Small intestine (tissue), 7 donors: Measurements from ENCODE around the gene RIPK3. TPM values are rescaled to one million over a fixed set of nuclear protein-coding genes. Genes with fewer than 3 reads are reported as not detected.
A peak's percentile ranks its signal among the peaks of the same experiment; 100 is the strongest.

Source experiments
- DNase-seq, 2 donors: peaks; one replicate each; pipeline versions ENCODE4 v3.0.0 to v3.0.0-alpha.2; 2013
- FAIRE-seq: peaks from 2 replicates; lab custom pipeline; 2012; peaks lifted over from hg19 to GRCh38; lab: Jason Lieb, UNC
- H3K27ac ChIP-seq, 3 donors: one replicate each; pipeline ENCODE4 v1.5.1; 2013; ENCODE audit warnings: low read length in 2 of 3, mild to moderate bottlenecking in 2 of 3, control low read depth in 1 of 3, inconsistent platforms in 1 of 3, low read depth in 1 of 3, moderate library complexity in 1 of 3
- H3K27me3 ChIP-seq, 3 donors: one replicate each; pipeline ENCODE4 v1.6.1; 2013; ENCODE audit warnings: low read length in 3 of 3, inconsistent platforms in 1 of 3; ENCODE audit not compliant: control insufficient read depth in 3 of 3, insufficient read depth in 3 of 3
- H3K36me3 ChIP-seq, 3 donors: one replicate each; pipeline ENCODE4 v1.6.1; 2013; ENCODE audit warnings: low read length in 3 of 3, inconsistent platforms in 1 of 3, low read depth in 1 of 3, mild to moderate bottlenecking in 1 of 3, moderate library complexity in 1 of 3; ENCODE audit not compliant: control insufficient read depth in 3 of 3, insufficient read depth in 2 of 3
- H3K4me1 ChIP-seq, 3 donors: one replicate each; pipeline ENCODE4 v1.6.1; 2013; ENCODE audit warnings: low read length in 2 of 3, inconsistent platforms in 1 of 3, low read depth in 1 of 3, mild to moderate bottlenecking in 1 of 3, moderate library complexity in 1 of 3; ENCODE audit not compliant: control insufficient read depth in 3 of 3, insufficient read depth in 2 of 3
- H3K4me3 ChIP-seq, 3 donors: one replicate each; pipeline ENCODE4 v1.5.1; 2013; ENCODE audit warnings: low read length in 3 of 3, control low read depth in 1 of 3, inconsistent platforms in 1 of 3, low read depth in 1 of 3, mild to moderate bottlenecking in 1 of 3, moderate library complexity in 1 of 3
- H3K9me3 ChIP-seq, 2 donors: one replicate each; pipeline ENCODE4 v1.6.1; 2013; ENCODE audit warnings: low read depth in 1 of 2, low read length in 1 of 2; ENCODE audit not compliant: control insufficient read depth in 2 of 2, insufficient read depth in 1 of 2
- WGBS, 3 donors: extraction: QIAGEN DNeasy Blood & Tissue Kit; methylation state at CpG; one replicate each; pipeline ENCODE4 v1.1.7; 2013; 5-methylcytosine and 5-hydroxymethylcytosine counted together
- polyA plus RNA-seq, 4 donors: library from polyadenylated mRNA; stranded (reverse) in 3 of 4; unstranded in 1 of 4; fragments of 200-250 nt in 3 of 4; fragments of 120-200 nt in 1 of 4; gene quantifications; one replicate each; pipeline versions ENCODE4 v1.2.1 to v1.2.3, GENCODE V29; 2013
- donor health status: healthy with polysubstance abuse.
- donor health status: control.
- donor health status: control.
- donor health status: Bipolar disorder and iron deficiency.
- donor health status: healthy.

RIPK3 gene
- polyA plus RNA-seq, 4 donors: 16.7 to 58.6 (median 33.6) TPM

DNA sequence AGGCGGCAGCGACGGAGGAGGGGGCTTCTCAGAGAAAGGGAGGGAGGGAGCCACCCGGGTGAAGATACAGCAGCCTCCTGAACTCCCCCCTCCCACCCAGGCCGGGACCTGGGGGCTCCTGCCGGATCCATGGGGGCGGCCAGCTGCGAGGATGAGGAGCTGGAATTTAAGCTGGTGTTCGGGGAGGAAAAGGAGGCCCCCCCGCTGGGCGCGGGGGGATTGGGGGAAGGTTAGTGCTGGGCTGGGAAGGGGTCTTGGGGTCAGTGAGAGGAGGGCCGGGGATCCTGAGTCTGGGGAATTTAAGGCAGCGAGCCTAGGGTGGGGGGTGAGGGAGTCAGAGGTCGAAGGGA is 28.4 kb upstream of the RIPK3 start:
- DNase-seq (no peak), FAIRE-seq (no peak)
- 0 to 1% (median 1%) methylated on average over 12 to 15 of the region's 15 CpGs for WGBS, 3 donors
- peaks cover 3 to 23% (median 5%) of the 10 kb centered on the region in 3 donors for H3K4me1 ChIP-seq
- peak overlapping the region; percentile 18 to 80 (median 24) for H3K4me3 ChIP-seq
- no peaks in the 10 kb centered on the region for H3K9me3 ChIP-seq
- peaks cover 0 to 16% (median 0%) of the 10 kb centered on the region in 3 donors for H3K36me3 ChIP-seq
- peak overlapping the region in 2 of 3 donors; percentile 80 to 88 for H3K27ac ChIP-seq
- peaks cover 0 to 3% (median 0%) of the 10 kb centered on the region in 3 donors for H3K27me3 ChIP-seq

DNA sequence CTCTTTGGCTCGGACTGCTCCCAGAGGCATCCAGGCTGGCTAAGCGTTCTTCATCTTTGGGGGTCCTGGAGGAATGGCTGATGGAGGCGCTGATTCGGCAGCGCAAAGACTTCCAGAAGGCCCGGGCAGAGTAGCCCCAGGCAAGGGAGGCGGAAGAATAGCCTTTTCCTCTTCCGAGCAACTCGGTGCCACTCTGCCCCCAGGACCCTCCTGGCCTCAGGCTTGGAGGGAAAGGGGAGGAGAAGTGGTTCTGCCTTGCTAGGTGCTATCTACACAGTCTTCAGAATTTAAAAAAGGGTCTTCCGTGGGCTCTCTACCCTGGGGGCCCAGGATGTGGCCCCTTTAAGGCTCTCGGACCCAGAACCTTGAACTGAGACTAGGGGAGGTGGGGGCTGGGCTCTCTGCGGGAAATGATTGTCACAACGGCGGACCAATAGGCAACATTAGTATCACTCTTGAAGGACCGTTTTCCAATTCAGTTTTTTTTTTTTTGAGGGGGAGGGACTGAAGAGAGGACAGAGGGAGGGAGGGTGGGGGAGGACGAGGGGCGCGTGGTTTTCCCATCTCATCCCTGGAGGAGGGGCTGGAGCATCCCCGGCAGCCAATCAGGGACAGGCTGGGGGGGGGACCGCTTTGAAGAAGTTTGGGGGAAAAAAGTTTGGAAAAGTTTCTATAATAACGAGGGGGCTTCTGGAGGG is 27.9 kb upstream of the RIPK3 start, which contains the start of gene NFATC4:
Gene NFATC4 (plus strand): TSS at position 671 of the 698 bp plus-strand sequence. CDS start 157 bp downstream, outside the sequence.
- Histone ChIP-seq H3K27me3 (peaks cover 0 to 3% (median 0%) of the 10 kb centered on the region in 3 donors), H3K4me1 (peaks cover 3 to 23% (median 5%) of the 10 kb centered on the region in 3 donors), H3K9me3 (no peaks in the 10 kb centered on the region), H3K27ac (peak within 1 kb of the TSS; percentile 4 to 96 (median 95)), H3K4me3 (peak within 1 kb of the TSS; percentile 24 to 80 (median 55)), H3K36me3 (peaks cover 0 to 11% (median 0%) of the 10 kb centered on the region in 3 donors)
- no peak for FAIRE-seq
- 3 to 8% (median 5%) methylated on average over 21 of the region's 21 CpGs for WGBS, 3 donors
- DNase-seq: peak; percentile 51 to 80

DNA sequence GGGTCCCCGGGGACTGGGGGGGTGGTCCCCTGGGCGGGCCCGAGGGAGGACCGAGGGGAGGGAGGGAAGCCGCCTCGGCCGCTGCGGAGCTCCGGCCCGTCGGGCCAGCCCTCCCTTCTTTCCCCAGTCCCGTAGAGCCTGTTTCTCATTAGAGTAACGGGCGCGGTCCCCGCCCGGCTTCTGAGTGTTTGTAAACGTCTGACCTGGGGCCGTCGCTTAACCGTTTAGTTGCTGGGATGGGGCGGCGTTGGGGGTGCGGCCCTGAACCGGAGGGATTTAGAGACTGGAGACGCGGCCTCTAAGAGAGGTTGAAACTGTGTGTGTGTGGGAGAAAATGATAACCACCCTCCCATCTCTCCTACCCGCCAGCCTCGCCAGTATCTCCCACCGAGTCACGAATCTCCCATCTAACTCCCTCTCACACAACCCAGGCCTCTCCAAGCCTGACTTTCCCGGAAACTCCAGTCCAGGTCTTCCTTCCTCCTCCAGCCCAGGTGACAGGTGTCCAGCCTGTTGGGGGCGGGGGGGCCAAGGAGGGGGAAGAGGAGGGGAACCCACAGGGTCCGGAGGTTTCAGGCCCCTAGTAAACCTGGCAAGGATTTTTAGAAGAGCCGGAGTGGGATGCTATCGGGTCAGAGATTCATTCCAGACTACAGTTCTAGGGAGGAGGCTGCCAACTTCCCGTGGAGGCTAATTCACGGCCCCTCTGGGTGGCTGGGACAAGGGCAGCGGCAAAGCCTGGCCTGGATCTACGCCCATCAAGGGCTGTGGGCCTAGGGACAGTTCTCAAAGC is 27.1 kb upstream of the RIPK3 start:
- Histone ChIP-seq H3K36me3 (peaks cover 0 to 6% (median 0%) of the 10 kb centered on the region in 3 donors), H3K4me1 (peaks cover 3 to 23% (median 5%) of the 10 kb centered on the region in 3 donors), H3K4me3 (peak overlapping the region in 2 of 3 donors; percentile 55 to 80), H3K9me3 (no peaks in the 10 kb centered on the region), H3K27me3 (peaks cover 0 to 3% (median 2%) of the 10 kb centered on the region in 3 donors), H3K27ac (peak overlapping the region; percentile 4 to 96 (median 95))
- peak; percentile 94 to 98 for DNase-seq
- no peak for FAIRE-seq
- 1 to 3% (median 2%) methylated on average over 38 to 40 of the region's 40 CpGs for WGBS, 3 donors

DNA sequence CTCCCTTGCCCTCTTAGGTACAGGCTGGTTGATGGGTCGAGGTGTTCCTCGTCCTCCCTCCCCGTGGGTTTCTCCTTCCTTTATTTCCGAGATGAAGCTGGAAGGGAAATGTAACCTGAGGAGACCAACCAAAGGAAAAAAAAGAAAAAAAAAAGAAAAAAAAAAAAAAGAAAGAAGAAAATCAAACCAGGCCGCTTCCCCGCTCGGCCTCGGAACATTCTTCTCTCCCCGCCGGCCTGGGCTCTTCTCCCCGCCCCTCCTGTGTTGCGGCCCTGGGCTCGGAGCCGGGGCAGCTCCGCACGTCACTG is 26.6 kb upstream of the RIPK3 start:
- FAIRE-seq: no peak
- H3K4me3 ChIP-seq: peak overlapping the region in 2 of 3 donors; percentile 55 to 80
- peak overlapping the region; percentile 4 to 96 (median 95) for H3K27ac ChIP-seq
- no peaks in the 10 kb centered on the region for H3K9me3 ChIP-seq
- H3K27me3 ChIP-seq: peaks cover 0 to 3% (median 3%) of the 10 kb centered on the region in 3 donors
- no peak for DNase-seq
- peaks cover 0 to 6% (median 0%) of the 10 kb centered on the region in 3 donors for H3K36me3 ChIP-seq
- 1 to 2% (median 1%) methylated on average over 13 to 16 of the region's 16 CpGs for WGBS, 3 donors
- peaks cover 3 to 23% (median 5%) of the 10 kb centered on the region in 3 donors for H3K4me1 ChIP-seq

DNA sequence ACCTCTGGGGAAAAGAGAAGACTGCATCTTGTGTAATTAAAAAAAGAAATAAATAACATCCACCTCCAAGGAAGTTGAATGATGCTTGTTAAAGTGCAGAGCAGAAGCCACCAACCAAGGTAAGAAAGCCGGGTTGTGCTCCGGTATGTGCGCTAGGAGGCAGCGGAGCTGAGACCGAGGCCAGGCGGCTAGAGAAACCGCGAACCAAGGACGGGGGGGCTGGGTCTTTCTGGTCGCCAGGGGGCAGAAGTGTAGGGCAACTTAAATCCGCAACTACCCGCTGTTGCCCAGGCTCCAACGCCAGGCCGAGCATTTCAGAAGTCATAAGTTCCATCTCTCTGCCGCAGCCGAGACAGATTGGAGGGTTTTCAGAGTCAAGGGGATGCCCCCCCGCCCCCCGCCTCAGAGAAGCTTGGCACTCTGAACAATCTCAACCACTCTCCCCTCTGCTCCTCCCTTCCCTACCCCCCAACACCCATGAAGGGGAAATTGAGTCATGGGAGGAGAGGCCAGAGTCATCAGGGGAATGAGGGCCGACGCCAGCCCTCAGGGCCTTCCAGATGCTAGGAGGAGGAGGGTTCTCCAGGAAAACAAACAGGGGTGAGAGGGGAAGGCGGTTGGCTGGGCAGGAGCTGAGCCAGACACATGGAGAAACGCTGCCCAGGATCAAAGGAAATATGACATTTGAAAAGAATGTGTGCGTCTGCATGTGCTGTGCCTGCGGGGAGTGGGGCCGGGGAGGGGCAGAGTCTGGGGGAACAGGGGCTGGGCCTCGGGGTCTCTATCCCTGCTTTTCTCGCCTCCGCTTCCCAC is 26.0 kb upstream of the RIPK3 start:
- Histone ChIP-seq H3K36me3 (peaks cover 0 to 6% (median 0%) of the 10 kb centered on the region in 3 donors), H3K27ac (peak overlapping the region; percentile 55 to 96 (median 95)), H3K9me3 (no peaks in the 10 kb centered on the region), H3K4me1 (peaks cover 3 to 23% (median 5%) of the 10 kb centered on the region in 3 donors), H3K4me3 (peak overlapping the region in 2 of 3 donors; percentile 55 to 80), H3K27me3 (peaks cover 0 to 3% (median 3%) of the 10 kb centered on the region in 3 donors)
- FAIRE-seq (no peak), DNase-seq (peak; percentile 81 to 95)
- 3 to 6% (median 5%) methylated on average over 28 of the region's 28 CpGs for WGBS, 3 donors

DNA sequence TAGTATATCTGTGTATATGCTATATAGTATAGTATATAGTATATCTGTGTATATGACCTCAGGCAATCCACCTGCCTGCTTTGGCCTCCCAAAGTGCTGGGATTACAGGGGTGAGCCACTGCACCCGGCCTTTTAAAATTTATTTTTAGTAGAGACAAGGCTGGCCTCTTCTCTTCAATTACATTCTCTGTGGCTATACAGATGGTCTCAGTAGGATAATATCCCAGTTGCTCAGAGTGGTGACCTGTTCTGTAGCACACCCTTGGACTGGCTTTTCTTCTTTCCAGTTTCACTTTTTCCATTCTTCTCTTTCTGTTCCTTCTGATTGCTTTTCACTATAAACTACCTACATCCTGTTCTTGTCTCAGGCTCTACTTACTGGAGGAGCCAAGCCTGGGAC is 25.1 kb upstream of the RIPK3 start:
- H3K27ac ChIP-seq: no peak overlapping the region
- H3K36me3 ChIP-seq: peaks cover 0 to 2% (median 0%) of the 10 kb centered on the region in 3 donors
- FAIRE-seq: no peak
- WGBS, 3 donors: 83 to 89% (median 85%) methylated on average over 1 of the region's 1 CpG
- peaks cover 0 to 3% (median 3%) of the 10 kb centered on the region in 3 donors for H3K27me3 ChIP-seq
- no peak for DNase-seq
- peaks cover 0 to 5% of the 10 kb centered on the region in 2 donors for H3K9me3 ChIP-seq
- H3K4me1 ChIP-seq: peaks cover 3 to 23% (median 5%) of the 10 kb centered on the region in 3 donors
- H3K4me3 ChIP-seq: no peak overlapping the region

DNA sequence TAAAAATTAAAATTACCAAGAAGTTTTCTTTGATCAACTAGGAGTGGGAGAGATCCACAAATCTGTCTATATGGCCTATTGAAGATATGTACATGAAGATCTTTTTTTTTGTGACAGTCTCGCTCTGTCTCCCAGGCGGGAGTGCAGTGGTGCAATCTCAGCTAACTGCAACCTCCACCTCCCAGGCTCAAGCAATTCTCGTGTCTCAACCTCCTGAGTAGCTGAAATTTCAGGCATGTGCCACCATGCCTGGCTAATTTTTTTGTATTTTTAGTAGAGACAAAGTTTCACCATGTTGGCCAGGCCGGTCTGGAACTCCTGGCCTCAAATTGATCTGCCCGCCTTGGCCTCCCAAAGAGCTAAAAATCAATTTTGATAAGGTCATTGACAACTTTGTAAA is 23.6 kb upstream of the RIPK3 start:
- Histone ChIP-seq H3K27ac (no peak overlapping the region), H3K4me1 (peaks cover 3 to 23% (median 5%) of the 10 kb centered on the region in 3 donors), H3K9me3 (peaks cover 0 to 5% of the 10 kb centered on the region in 2 donors), H3K36me3 (no peaks in the 10 kb centered on the region), H3K4me3 (no peak overlapping the region), H3K27me3 (peaks cover 0 to 3% (median 3%) of the 10 kb centered on the region in 3 donors)
- DNase-seq (no peak), FAIRE-seq (no peak)
- 85 to 93% (median 91%) methylated on average over 5 of the region's 5 CpGs for WGBS, 3 donors
